Pons (tissue), 1 donor: ENCODE data around the gene GRIA1.

Experiments used
- DNase-seq: peaks from one replicate; pipeline ENCODE4 v3.0.0-alpha.2; 2016; ENCODE audit warnings: low spot score

GRIA1 gene

DNA sequence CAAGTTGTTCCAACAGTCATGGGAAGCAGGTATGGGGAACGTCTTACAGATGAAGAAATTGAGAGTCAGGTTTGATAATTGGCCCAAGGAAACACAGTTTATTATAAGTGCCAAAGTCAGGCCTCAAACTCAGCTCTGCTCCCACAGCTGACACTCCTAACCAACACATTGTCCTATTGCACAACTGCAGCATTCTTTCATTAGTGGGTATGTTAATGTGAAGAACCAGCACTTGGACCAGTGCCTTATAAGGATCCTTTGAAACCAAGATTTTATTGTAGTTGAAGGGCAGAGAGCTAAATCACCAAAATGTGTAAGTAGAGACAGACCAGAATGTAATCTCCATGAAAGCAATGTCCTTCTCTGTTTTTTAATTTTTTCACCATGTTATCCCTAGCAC is 56.1 kb downstream of the GRIA1 start:
- DNase-seq = no peak

DNA sequence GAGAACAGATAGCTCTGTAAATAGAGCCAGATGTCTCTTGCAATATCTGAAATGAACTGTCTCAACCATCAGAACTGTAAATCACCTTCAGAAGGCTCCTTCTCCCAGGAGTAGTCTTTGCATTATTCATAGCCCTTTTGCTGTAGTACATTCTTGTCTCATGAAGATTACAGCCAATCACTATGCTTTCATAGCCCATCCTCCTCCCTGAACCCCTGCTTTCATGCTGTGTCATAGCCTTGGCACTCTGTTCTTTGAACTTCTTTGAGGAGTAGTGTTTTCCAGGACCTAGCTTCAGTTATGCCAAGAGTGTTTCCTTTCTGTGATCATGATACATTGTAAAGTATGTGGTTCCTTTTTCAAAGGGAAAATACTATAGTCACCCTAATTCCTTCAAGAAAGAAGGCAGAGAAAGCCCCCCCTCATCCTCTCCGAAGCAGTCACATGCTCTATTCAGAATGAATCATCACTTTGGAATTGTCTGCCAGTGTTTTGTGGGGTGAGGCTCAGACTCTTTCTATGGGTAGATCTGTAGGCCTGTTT is 61.1 kb downstream of the GRIA1 start:
- DNase-seq = peak; percentile 11

DNA sequence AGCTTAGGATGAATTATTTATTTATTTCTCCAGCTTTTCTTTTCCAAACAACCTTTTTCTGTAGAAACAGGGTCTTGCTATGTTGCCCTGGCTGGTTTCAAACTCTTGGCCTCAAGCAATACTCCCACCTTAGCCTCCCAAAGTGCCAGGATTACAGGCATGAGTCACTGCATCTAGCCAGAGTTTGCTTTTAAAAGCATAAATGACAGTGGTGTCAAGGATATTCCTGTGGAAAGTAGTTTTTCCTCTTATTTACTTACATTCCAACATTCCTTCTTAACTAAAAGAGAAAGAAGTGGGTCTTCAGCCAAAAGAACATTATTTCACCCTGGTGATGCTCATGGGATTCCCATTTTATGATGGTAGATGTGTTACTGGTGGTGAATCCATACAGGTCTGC is 62.4 kb downstream of the GRIA1 start:
- no peak for DNase-seq

DNA sequence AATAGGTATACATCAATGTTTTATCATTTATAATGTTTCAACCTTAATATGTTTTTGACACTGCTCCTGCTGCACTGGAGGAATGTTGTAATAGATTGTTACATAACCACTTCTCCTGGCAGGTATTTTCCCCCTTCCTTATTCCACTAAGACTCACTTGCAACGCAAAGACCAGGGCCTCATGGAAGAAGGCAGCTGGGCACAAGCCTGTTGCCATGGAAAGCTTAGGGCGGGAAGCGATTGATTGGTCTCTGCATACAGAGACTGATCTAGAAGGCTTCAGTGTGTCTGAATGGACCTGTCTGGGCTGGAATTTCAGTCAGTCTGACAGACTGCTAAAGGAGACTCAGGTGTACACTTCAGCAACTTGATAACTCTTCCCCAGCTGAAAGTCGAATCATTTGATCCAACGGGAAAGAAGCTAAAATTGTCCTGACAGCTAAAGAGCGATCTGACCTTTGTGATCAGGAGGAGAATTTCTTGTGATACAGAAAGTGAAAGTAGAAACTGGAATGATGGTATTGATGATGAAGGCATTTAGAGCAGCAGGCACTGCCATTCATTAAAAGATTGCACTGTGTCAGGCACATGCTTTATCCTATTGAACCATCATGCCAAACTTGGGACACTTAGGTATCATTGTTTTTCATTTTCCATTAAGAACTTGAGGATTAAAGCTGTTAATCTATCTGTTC is 65.1 kb downstream of the GRIA1 start:
- DNase-seq = no peak

DNA sequence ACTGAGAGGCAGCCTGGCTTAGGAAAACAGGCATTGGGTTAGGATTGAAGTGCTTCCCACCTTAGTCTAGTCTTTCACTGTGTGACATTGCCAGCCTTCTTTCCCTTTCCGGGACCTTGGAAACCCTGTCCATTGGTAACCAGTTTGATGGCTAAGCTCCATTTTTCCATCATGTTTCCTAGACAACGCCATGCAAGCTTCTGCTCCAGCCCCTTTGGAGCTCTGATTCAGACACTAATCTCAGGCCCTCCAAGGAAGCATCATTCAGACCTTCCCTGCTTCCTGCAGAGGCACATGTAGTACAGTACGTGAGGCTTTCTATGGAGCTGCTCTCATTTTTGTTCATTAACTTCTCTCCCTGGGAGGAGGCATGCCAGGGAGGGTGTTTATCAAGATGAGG is 68.5 kb downstream of the GRIA1 start:
- DNase-seq = no peak

DNA sequence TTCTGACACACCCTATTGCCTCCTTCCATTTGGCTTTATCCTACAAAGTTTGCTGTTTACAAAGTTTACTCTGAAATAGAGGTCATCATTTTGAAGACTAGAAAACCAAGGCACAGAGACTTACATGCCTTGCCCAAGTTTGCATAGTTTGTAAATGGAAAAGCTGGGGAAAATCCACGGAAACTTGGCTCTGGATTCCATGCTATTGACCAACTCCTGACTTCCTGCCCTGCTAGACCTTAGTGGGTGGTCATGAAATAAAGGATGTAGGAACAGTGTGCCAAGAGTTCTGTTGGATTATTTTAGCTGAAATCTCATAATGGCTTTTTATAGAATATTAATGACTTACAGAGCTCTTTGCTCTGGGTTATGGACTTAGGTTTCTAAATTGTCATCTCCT is 69.5 kb downstream of the GRIA1 start:
- no peak for DNase-seq

DNA sequence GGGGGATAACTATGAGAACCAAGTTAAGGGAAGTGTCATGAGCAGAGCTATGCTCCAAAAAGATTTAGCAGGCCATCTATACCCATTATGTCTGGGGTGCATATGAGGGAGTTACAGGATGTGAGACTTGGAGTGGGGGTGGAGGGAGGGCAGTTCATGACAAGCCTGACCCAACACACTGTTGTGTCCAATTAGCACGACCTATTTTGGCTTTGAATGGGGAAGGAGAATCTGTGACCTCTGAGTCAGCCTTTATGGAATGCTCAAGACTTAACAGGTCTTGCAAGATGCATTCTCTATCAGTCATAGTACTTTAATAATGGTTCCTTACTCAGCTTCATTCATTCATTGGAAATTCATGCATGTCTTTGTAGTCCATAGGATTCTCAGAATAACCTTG is 71.7 kb downstream of the GRIA1 start:
- no peak for DNase-seq

DNA sequence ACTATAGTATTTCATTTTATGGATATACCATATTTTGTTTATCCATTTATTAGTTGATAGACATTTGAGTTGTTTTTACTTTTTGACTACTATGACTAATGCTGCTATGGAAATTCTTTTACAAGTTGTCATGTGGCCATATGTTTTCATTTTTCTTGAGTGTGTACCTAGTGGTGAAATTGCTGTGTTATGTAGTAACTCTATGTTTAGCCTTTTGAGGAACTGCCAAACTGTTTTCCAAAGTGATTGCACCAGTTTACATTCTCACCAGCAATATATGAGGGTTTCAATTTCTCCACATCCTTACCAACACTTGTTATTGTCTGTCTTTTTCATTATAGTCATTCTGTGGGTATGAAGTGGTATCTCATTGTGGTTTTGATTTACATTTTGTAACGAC is 75.4 kb downstream of the GRIA1 start:
- no peak for DNase-seq

DNA sequence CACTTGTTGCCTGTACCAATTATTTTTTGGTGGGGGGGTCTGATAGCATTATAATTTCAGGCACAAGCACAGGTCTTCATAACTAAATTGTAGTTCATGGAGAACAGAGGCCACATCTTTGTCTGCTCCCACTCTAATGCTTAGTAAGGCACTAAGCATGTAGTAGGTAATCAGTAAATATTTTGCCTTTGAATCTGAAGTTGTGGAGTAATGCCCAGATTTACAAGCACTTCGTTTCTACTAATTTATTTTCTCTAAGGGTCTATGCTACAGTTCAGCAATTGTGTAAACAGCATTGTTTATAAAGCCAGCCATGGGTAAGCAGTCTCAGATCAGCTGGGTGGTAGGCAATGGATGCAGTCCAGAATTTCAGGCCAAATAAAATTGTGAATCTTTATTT is 78.6 kb downstream of the GRIA1 start:
- no peak for DNase-seq

DNA sequence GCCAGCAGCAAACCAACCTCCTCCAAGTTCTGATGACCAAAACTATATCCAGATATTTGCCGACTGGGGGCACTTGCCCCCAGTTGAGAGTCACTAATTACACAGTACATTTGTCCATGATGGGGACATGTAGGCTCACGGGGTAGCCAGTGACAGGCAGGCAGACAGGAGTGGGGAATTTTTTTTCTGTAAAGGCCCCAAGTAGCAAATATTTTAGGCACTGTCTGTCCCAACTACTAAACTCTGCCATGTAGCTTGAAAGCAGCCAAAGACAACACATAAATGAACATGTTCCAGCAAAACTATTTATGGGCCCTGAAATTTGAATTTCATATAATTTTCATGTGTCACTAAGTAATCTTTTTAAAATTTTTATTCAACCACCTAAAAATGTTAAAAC is 80.7 kb downstream of the GRIA1 start:
- no peak for DNase-seq

DNA sequence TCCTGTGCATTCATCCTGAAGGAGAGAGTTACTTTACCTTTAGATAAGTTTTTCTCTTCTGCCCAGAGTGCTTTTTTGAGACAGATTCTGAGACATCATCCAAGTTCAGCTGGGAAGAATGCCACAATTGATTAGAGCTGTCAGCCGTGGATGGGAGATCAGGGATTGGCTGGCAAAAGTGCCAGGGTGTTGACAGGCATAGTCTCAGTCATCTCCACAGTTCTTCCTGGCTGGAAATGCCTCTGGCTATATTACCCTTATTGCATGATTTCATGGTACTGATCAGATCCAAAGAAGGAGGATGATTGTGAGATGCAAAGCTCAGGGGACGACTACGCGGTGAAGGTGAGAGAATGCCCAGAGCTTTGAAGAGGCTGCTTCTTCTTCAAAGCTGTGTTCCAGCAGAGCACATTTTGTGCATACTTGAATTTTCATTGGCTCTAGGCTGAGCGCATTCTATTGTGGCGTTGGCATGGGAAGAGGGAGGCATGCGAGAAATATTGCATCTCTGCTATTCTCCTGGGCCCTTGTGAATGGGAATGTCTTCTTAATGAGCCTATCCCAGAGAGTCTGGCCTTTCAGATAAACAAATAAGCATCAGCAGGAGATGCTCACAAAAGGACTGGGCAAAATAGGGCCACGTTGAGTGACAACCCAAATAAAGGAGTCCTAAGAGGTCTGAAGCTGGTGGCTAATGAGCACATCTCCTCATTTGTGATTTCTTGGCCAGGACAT is 82.1 kb downstream of the GRIA1 start:
- DNase-seq = peak; percentile 11

DNA sequence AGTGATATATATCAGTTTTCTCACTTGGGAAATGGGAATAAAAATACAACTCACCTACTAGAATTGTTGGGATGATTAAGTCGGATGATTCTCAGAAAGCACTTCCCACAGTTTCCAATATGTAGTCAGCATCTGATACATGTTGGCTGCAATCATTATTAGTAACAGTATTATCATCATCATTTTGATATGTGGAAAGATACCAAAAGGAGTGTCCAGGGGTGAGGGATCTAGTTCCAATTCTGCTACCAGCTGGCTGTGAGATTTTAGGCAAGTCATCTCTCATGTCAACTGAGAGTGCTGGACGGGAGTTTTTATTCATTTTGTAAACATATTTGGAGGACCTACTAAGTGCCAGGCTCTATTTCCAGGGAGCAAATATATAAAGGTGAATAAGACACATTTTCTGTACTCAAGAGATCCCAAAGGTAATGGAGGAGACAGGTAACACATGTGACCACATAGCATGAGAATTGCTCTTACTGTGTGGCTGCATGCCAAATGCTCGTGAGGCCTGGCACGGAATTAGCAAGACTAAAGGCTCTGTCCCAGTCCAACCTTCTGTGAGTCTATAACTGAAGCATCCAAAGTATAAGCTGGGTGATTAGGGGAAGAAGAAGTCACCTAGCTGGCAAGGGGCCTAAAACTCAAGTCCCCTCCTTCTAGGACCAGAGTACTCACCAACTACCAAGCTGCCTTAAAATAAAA is 83.0 kb downstream of the GRIA1 start:
- DNase-seq = no peak

DNA sequence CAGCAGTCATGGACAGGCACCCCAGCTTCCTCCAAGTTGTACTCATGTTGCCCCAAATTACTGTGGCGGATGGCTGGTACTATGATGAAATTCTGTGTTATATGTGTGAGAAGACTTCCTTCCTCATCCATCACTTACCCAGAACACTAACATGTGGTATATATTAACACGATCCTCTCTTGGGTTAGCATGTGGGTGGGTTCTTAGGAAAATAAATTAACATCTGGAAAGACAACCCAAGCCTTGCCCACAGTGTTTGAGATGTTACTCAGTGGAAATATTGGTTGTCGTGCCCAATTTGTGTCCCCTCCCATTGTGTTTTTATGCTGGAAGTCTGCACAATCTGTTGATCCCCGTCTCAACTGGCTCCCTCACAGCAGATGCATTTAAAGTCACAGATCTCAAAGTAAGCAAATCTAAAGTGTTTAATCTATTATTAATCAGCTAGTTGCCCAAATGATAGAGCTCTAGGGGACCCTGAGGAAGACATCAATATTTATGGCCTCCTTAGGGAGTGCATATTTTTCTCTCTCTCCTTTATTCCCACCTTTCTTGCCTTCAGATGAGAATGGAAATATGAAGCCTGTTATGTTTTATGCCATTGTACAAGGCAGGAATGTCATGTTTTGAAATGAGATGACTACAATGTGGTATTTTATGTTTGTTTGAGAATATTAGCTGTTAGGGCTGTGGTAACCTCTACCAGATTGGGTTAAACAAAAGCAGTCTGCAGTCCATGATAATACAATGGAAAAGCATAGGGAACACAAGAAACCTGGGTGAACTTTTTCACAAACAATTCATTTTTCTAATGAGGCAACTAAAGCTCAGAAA is 93.9 kb downstream of the GRIA1 start:
- DNase-seq = no peak

DNA sequence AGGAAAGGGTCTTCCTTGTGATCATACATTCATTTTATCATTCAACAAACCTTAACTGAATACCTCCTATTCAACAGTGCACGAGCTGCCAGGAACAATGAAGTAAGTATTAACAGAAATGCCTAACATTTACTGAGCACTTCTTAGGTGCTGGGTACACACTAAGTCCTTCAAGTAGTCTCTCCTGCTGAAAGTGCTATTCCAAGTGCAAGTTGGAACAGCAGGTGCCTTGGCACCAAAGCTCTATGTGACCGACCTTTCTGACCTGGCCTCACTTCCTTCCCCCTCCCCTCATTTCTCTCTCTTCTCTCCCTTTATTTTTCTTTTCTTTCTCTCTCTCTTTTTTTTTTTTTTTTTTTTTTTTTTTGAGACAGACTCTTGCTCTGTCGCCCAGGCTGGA is 94.5 kb downstream of the GRIA1 start:
- no peak for DNase-seq

DNA sequence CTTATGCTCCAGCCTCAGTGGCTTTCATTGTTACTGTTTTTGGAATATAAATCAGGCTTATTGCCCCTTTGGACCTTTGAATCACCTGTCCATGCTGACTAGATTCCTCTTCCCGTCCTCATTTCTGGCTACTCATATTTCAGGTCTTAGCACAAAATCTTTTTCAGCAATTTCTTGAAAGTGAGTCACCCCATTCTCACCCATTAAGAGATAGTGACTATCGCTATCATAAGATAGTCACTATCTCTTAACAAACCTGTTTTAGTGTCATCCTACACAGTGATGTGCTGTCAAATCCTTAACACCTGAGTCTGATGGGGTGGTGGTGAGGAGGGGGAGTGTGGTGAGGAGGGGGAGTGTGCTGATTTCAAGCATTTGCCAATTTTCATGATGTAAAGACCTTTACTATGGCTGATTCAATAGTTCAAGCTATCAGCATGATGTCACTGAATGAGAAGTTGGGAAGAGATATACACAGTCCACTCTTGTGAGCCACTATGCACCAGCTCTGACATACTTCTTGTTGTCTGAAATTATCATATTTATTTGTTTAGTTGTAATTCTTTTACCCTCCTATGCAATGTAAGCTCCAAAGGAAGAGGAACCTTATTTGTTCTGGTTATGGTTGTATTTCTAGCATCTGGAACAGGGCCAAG is 95.3 kb downstream of the GRIA1 start:
- DNase-seq = no peak

DNA sequence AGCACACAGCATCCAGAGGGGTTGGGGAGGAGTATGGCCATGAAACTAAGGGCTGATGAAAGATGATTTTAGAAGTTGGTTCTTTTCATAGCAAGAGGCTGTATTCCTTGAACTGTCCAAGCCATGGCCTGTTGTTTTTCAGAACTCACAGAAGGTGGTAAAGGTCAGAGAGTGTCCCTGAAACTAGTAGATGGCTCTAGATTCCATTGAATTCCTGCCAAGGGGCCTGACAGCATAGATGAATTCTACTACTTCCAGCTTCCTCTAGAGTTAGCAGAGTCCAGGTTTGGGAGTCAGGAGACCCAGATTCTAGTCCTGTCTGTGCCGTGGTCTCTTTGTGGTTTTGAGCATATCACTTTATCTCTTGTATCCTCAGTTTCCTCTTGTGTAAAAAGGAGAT is 101.6 kb downstream of the GRIA1 start:
- DNase-seq = no peak

DNA sequence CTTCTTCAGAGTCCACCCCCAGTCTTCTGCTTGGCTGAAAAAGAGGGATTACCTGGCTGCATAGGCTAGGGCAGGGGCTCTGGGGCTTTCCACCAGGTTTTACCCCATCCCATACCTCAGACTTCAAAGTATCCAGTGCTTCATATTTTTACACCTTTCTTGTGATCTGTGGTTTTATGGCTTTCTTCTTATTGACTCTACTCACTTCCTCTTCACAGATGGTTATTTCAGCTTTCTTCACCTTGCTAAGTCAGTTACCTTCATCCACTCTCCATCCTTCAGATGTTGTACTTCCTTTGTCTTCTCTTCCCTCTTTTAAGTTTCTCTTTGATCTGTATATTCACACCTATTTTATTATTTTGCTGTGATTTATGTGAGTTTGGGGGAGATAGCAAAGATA is 104.3 kb downstream of the GRIA1 start:
- DNase-seq = no peak

DNA sequence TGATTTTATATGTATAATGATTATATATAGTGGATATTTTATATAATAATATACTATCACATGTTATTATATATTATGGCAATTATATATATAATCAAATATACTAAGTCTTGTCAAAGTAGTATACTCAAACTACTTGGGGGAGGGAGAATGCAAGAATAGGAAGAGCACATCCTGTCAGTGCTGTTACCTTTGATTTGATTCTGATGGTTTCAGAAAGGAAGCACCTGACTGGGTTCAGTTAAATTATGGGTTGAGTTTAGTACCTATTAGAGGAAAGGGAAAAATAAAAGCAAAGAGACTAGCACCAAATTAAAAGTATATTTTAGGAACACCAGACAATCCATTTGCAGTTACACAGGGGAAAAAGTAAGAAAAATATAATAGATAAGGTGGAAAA is 107.6 kb downstream of the GRIA1 start:
- no peak for DNase-seq

DNA sequence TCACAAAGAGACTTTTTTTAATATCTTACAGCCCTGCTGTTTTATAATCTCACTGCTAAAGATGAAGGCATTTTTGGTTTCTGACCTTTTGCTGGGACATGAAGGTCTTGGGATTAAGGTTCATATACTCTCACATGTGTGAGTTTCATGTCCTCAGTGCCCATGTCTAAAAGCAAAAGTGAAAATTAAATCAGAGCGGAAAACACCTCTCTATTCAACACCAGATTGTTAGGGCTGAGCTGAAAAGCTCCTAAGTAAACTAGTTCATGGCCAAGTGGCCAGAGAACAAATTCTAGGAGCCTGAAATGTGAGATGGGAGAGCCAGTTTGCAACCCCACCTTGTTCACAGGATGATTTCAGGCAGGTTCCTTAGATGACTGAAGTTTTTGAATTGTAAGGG is 110.9 kb downstream of the GRIA1 start:
- no peak for DNase-seq

DNA sequence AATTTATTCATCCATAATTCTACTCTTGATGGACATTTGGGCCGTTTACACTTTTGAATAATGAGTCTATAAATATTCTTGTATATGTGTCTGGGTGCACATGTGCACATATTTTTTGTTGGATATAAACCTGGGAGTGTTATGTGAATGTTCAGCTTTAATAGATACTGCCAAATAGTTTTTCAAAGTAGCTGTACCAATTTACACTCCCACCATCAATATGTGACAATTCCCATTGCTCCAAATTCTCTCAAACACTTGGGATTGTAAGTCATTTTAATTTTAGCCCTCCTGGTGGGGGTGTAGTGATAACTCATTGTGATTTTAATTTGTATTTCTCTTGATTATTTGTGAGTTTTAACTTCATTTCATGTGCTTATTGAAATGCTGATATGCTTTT is 114.9 kb downstream of the GRIA1 start:
- no peak for DNase-seq

DNA sequence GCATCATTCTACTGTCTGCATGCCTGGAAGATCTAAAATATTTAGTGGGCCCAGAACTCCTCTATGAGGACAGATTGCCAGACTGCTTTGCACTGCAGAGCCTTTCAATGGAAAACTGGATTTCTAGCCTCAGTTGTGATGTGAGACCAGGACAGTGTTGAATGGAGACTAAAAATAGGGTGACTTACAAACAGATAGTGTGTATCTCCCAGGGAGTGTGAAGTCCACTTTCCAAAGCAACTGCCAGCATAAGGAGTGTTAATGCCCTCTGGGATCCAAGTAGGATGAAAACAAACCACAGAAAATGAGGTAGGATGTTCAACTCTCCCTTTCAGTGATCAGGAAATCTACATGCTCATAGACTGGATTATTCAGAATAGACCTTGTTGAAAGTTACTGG is 119.5 kb downstream of the GRIA1 start:
- no peak for DNase-seq

DNA sequence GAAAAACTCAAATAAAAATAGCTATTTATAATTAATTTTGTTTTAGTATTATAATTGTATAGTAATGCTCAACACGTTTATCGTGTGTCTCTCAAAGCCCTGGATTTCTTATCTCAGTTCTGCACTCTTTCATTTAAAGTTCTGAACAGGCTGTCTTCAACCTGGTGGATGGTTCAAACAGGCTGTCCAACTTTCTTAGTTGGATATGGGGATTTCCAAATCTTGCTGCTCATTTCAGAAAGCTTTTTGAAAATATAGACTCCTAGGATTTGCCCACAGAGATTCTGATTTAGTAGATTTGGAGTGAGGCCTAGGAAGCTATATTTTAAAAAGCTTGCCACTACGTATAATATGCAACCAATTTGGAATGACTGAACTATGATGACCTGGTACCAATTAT is 120.3 kb downstream of the GRIA1 start:
- DNase-seq = no peak
